AG08395 (cell line): ENCODE results near the gene RASA4B.

Experiments
- DNase-seq: peaks from one replicate; pipeline ENCODE4 v3.0.0; 2012; ENCODE audit warnings: mixed read lengths, low spot score

The RASA4B gene

DNA sequence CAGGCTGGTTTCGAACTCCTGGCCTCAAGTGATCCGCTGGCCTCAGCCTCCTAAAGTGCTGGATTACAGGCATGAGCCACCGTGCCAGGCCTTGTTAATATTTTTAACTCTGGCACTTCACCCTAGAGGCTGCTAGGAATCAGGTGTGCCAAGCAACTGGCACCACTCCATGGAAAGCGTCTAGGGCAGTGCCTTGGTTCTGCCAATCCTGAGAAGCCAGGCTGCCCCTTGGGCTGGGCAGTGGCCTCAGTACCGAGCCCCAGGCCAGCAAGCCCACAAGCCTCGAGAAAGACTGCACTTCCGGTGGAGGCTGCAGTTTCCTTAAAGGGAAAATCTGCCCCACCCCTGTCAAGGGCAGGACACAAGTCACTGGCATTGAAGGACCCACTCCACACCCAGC lies 64.3 kb downstream of the RASA4B start:
- DNase-seq: no peak

DNA sequence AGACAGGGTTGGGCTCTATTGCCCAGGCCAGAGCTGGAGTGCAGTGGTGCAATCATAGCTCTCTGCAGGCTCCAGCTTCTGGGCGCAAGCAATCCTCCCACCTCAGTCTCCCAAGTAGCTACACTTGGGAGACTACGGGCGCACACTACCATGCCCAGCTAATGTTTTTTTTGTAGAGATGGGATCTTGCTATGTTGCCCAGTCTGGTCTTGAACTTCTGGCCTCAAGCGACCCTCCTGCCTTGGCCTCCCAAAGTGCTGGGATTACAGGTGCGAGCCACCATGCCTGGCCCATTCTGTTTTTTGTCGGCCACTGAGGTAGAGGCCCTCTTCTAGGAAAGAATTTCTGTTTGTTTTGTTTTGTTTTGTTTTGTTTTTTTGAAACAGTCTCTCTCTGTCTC lies 65.1 kb downstream of the RASA4B start:
- DNase-seq: no peak

DNA sequence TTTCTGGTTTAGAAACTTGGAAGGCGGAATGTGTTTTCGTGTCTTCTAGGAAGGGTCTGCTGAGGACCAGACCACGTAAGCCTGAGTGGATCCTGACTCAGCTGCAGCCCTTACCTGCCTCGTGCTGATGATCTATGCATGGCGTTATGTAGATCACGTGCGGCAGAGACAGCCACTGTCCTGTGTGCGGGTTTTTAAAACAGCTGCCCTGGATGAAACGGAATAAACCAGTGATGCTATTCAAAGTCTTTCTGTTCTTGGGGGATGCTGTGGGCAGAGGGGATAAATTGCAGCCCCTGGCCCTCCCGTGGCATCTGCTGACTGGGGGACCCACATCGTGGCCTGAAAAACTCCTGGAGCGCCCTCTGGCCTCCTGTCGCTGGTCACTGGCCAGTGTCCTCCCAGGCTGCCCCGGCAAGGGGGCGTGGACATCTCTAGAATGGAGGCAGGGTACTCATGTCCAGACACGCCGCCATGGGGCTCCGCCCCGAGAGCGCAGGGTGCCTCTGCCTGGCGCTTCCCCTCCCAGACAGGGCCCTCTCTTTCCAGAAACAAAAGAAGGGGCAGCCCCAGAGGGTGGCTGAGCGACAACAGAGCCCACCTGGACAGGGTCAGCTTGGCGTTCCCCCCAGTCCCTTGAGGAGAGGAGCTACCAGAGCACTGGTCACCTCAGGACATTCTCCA lies 66.1 kb downstream of the RASA4B start:
- no peak for DNase-seq

DNA sequence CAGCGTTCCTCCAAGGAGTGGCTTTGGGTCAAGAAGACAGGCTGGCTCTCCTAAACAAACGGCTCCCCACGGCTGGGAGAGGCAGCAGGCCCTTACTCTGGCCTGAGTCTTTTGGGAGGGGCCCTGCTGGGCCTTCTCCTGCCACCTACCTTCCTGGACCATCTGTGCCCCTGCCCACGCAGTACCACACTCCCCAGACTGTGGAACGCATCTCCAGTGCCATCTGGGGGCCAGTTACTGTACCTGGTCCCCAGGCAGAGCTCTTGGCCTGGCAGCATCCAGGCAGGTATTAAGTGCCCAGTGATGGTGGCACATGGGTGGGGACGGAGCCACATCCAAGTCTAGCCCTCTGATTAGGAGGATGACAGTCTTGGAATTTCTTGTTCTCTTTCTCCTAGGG lies 67.3 kb downstream of the RASA4B start:
- no peak for DNase-seq

DNA sequence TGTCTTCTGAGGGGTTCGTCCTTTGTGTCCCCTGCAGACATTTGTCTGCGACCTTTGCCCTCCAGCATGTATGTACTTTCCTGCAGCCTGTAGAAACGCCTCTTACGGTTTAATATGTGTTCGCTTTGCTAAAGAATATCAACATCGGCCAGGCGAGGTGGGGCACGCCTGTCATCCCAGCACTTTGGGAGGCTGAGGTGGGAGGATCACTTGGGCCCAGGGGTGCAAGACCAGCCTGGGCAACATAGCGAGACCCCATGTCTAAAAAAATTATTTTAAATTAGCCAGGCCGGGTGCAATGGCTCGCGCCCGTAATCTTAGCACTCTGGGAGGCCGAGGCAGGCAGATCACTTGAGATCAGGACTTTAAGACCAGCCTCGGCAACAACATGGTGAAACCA lies 68.4 kb downstream of the RASA4B start:
- DNase-seq: no peak

DNA sequence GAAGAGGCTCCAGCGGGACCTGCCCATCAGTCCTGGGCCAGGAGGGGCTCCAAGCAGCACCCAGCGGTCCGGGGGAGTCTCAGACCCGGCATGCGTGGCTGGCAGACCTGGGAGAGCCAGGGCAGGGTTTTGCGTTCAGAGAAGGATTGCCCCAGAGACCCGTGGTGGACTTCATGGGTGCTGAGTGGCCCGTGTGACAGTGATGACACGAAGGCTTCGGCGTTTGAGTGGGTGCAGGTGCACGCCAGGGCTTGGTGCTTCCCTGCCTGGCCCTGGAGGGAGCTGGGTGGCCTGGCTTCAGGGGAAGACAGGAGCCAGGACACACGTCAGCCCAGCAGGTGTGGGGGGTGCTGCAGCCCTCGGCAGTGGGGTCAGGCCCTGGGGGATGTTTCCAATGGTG lies 70.3 kb downstream of the RASA4B start:
- DNase-seq: no peak

DNA sequence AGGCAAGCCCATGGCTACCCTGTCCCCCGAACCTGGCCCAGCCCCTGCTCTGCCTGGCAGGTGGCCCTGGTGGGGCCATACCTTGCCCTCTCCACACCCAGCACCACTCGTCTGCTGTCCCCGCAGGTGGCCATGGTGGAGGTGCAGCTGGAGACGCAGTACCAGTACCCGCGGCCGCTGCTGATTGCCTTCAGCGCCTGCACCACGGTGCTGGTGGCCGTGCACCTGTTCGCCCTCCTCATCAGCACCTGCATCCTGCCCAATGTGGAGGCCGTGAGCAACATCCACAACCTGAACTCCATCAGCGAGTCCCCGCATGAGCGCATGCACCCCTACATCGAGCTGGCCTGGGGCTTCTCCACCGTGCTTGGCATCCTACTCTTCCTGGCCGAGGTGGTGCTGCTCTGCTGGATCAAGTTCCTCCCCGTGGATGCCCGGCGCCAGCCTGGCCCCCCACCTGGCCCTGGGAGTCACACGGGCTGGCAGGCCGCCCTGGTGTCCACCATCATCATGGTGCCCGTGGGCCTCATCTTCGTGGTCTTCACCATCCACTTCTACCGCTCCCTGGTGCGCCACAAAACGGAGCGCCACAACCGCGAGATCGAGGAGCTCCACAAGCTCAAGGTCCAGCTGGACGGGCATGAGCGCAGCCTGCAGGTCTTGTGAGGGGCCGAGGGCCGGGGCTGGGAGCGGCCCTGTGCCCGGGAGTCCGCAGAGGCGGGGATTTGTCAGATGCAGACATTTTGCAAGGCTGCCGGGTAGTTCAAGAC lies 71.0 kb downstream of the RASA4B start:
- no peak for DNase-seq

DNA sequence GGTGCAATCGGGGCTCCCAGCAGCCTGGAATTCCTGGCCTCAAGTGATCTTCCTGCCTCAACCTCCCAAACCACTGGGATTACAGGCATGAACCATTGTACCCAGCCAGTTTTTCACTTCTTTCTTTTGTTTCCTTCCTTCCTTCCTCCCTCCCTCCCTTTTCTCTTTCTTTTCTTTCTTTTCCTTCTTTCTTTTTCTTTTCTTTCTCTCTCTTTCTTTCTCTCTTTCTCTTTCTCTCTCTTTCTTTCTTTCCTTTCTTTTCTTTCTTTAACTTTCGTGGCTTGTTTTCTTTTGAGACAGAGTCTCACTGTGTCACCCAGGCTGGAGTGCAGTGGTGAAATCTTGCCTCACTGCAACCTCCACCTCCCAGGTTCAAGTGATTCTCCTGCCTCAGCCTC lies 71.9 kb downstream of the RASA4B start:
- no peak for DNase-seq

DNA sequence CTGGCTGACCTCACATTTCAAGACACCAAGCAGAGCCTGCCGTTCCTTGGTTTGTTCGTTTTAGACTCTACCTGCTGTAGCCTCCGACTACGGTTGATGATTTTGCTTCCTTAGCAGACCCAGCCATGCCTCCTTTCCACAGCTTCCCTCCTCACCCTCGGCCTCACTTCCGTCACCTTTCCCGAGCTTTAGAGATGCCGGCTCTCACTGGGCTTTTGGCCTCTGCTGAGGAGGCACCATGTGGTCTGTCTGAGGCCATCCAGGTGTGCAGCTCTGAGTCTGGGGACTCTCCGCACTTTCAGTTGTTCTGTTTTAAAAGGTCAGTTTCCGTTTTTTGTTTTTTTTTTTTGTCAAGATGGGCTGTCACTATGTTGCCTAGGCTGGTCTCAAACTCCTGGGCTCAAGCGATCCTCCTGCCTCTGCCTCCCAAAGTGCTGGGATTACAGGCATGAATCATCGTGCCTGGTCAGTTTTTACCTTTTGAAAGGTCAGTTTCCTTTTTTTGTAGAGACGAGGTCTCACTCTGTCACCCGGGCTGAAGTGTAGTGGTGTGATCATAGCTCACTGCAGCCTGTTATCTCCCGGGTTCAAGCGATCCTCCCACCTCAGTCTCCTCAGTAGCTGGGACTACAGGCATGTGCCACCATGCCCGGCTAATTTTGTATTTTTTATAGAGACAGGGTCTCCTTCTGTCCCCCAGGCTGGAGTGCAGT lies 72.5 kb downstream of the RASA4B start:
- DNase-seq: no peak

DNA sequence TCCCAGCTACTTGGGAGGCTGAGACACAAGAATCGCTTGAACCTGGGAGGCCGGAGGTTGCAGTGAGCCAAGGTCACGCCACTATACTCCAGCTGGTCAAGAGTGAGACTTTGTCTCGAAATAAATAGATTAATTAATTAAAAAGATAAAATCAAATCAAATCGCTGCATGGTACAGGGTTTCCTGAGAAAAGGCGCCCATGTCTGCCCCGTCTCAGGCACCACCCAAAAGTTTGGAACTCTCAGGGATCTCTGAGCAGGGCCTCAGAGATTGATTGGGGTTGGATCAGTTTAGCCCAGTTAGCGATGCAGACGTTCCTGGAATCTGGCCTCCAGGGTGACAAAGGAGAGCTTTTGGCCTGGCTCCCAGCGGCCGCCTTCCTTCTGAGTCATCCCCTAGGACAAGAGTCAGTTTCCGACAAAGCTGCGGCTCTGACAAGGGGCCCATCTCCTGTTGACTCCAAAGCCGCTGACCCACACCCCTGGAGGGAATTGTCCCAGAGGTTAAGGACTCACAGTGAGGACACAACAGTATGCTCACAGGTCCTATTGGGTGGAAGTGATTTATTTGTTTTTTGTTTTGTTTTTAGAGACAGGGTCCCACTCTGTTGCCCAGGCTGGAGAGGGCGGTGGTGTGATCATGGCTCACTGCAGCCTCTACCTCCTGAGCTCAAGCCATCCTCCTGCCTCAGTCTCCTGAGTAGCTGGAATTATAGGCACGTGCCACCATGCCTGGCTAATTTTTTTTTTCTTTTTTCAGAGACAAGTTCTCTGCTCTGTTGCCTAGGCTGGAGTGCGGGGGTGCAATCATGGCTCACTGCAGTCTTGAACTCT lies 77.4 kb downstream of the RASA4B start:
- DNase-seq: peak; percentile 91

DNA sequence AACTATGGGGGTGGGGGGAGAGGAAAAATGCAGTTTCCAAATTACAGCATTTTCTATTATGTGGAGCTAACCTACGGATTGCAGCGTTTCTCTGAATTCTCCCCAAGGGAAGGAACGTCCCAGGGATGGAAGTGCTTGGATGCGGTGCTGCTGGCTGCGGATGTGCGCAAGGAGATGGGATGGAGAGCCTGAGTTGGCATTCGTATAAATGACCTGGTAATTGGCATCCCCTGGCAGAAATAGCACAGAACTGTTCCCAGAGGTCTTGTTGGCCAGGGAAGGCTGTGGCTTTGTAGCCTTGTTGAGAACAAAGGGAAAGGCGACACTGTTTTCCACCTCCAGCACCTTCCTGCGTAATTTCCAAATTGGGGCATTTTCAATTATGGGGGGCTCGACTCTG lies 81.5 kb downstream of the RASA4B start:
- DNase-seq: no peak

DNA sequence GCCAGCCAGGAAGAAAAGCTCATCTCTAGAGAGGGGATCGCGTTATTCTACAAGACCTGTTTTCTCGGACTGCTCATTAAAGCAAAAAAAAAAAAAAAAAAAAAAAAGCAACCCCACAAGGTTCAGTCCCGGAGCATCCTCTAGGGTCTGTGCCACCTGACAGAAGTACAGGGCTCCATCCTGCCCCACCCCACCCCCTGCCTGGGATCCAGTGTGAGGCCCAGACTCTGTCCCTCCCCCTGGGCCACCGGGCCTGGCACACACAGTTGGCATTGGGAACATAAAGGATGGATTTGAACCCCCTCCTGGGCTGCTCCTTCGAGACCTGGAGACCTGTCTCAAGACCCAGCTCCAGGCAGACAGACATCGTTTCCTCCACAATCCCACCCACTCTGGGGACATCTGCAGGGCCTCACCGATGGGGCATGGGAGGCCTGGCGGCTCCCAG lies 83.5 kb downstream of the RASA4B start:
- DNase-seq: no peak

DNA sequence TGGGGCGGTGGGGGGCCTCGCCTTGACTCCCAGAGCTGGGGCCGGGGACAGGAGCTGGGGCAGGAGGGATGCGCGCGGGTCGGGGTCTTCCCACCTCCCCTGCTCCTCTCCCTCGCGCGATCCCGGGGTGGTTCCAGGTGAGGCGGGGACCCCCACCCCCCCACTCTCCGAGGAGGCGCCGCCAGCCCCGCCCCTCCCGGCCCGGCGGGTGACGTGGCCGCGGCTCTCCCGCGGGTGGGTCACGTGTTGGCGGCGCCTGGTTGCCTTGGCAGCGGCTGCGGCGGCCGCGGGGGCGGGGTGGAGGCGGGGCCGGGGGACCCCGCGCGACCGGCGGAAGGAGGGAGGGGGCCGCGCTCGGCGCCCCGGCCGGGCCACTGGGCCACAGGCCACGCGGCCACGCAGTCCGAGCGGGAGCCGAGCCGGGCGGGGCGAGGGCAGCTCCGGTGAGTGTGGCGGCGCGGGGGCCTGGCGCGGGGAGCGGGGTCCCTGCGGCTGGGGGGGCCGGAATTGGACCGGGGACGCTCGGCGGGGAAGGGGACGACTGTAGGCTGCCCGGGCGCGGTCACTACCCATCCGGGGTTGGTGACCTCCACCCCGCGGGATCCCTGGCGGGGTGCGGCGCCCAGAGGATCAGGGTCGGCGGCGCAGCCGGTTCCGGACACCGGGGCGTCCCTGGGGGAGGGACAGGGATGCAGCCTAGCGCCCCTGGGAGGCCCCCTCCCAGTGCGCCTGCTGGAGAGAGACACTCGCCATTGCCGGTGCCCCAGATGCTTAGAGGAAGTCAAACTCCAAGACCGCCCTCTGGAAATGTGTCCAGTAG lies 84.1 kb downstream of the RASA4B start, which contains the start of gene ORAI2:
Gene ORAI2 (plus strand): TSS at position 357 of the 820 bp plus-strand sequence. CDS start 5,382 bp downstream, outside the sequence.
- DNase-seq: peak; percentile 93
